HepG2 (cell line): ENCODE data around the gene TTBK1. TPM values are rescaled to one million over a fixed set of nuclear protein-coding genes. Genes with fewer than 3 reads are reported as not detected.

Source experiments
- ARNTL ChIP-seq: sonication (generic); formaldehyde crosslinking; IDR thresholded peaks from 2 replicates; pipeline ENCODE4 v1.4.0; 2020; ENCODE audit warnings: mild to moderate bottlenecking, missing genetic modification reagents
- ATF5 ChIP-seq: sonication (generic); formaldehyde crosslinking; IDR thresholded peaks from 2 replicates; pipeline ENCODE4 v1.4.0; 2020; ENCODE audit warnings: mild to moderate bottlenecking, low read depth, missing genetic modification reagents
- EEA1 ChIP-seq: sonication (generic); formaldehyde crosslinking; IDR thresholded peaks from 2 replicates; pipeline ENCODE4 v1.5.1; 2020; ENCODE audit warnings: mild to moderate bottlenecking, missing genetic modification reagents, borderline replicate concordance
- FOXO4 ChIP-seq: sonication (generic); formaldehyde crosslinking; conservative IDR thresholded peaks from 2 replicates; pipeline ENCODE4 v1.8.1; 2023; ENCODE audit warnings: missing genetic modification reagents
- HHEX ChIP-seq: IDR thresholded peaks from 2 replicates; pipeline ENCODE4 v1.6.1; 2016; ENCODE audit warnings: control low read depth
- HIC2 ChIP-seq: sonication (generic); formaldehyde crosslinking; IDR thresholded peaks from 2 replicates; pipeline ENCODE4 v1.9.0; 2022; ENCODE audit warnings: low read depth, missing genetic modification reagents
- HMGA1 ChIP-seq: sonication (generic); formaldehyde crosslinking; conservative IDR thresholded peaks from 2 replicates; pipeline ENCODE4 v1.4.0; 2020; ENCODE audit warnings: missing genetic modification reagents
- HNRNPK ChIP-seq: fragments of 200-400 bp; formaldehyde crosslinking; IDR thresholded peaks from 2 replicates; pipeline ENCODE4 v1.6.1; 2018; ENCODE audit warnings: low read length, low read depth, moderate library complexity, mild to moderate bottlenecking; ENCODE audit not compliant: poor library complexity, severe bottlenecking
- MAFF ChIP-seq: IDR thresholded peaks from 2 replicates; pipeline ENCODE4 v1.6.1; 2011; ENCODE audit warnings: low read depth, low read length, improper control_type of control experiment
- PLRG1 ChIP-seq: fragments of 450-650 bp; conservative IDR thresholded peaks from 2 replicates; pipeline ENCODE4 v1.6.1; 2016
- SALL1 ChIP-seq: sonication (generic); formaldehyde crosslinking; IDR thresholded peaks from 2 replicates; pipeline ENCODE4 v1.8.0; 2022; ENCODE audit warnings: mild to moderate bottlenecking, missing genetic modification reagents
- SP4 ChIP-seq: sonication (generic); formaldehyde crosslinking; IDR thresholded peaks from 2 replicates; pipeline ENCODE4 v1.8.1; 2023; ENCODE audit warnings: mild to moderate bottlenecking, missing genetic modification reagents
- SRSF4 ChIP-seq: fragments of 200-400 bp; formaldehyde crosslinking; IDR thresholded peaks from one replicate; pipeline ENCODE4 v1.6.1; 2018; ENCODE audit warnings: mild to moderate bottlenecking, low read depth, low read length, moderate library complexity; ENCODE audit not compliant: poor library complexity, severe bottlenecking
- SRY ChIP-seq: sonication (generic); formaldehyde crosslinking; IDR thresholded peaks from 2 replicates; pipeline ENCODE4 v1.8.0; 2022; ENCODE audit warnings: mild to moderate bottlenecking, missing genetic modification reagents
- TAF15 ChIP-seq: fragments of 200-400 bp; formaldehyde crosslinking; IDR thresholded peaks from one replicate; pipeline ENCODE4 v1.6.1; 2018; ENCODE audit warnings: mild to moderate bottlenecking, low read depth, low read length; ENCODE audit not compliant: poor library complexity, severe bottlenecking
- TBX3 ChIP-seq: fragments of 450-650 bp; IDR thresholded peaks from 2 replicates; pipeline ENCODE4 v1.6.1; 2017; ENCODE audit warnings: antibody characterized with exemption, mild to moderate bottlenecking, inconsistent platforms, borderline replicate concordance
- TFDP1 ChIP-seq: IDR thresholded peaks from 2 replicates; pipeline ENCODE4 v1.6.1; 2016; ENCODE audit warnings: missing compliant biosample characterization, missing genetic modification reagents, borderline replicate concordance
- TRIM22 ChIP-seq: fragments of 450-650 bp; IDR thresholded peaks from 2 replicates; pipeline ENCODE4 v1.6.1; 2017
- ZNF276 ChIP-seq: sonication (generic); formaldehyde crosslinking; IDR thresholded peaks from 2 replicates; pipeline ENCODE4 v1.4.0; 2020; ENCODE audit warnings: mild to moderate bottlenecking, low read depth, missing genetic modification reagents
- ZNF3 ChIP-seq: IDR thresholded peaks from 2 replicates; pipeline ENCODE4 v1.7.0; 2017; ENCODE audit warnings: inconsistent platforms
- polyA plus RNA-seq, 8 experiments: library from polyadenylated mRNA; depleted of rRNA in 3 of 8; stranded (reverse) in 7 of 8; unstranded in 1 of 8; fragments of >200 nt; fragmentation: Illumina TruSeq in 4 of 8; extraction: Trizol in 4 of 8; gene quantifications; 2 replicates each; pipeline versions ENCODE4 v1.2.1 to v1.2.3, GENCODE V29; 2011 to 2016; ENCODE audit warnings: low read depth in 4 of 8, missing spikeins in 1 of 8, mixed read lengths in 1 of 8; ENCODE audit not compliant: insufficient read depth in 1 of 8
- total RNA-seq, 5 experiments: library from RNA; depleted of rRNA; stranded (reverse); fragments of >200 nt; fragmentation: Illumina TruSeq; extraction: Trizol; gene quantifications; 2 replicates each; pipeline ENCODE4 v1.2.3, GENCODE V29; 2016; ENCODE audit warnings: low read depth in 1 of 5

Gene TTBK1
- total and polyA plus RNA-seq, 2 of the 13 experiments (the other 11 are each of a cell fraction or from before 2014, with no cell fraction given): 0.24 to 0.33 TPM

DNA sequence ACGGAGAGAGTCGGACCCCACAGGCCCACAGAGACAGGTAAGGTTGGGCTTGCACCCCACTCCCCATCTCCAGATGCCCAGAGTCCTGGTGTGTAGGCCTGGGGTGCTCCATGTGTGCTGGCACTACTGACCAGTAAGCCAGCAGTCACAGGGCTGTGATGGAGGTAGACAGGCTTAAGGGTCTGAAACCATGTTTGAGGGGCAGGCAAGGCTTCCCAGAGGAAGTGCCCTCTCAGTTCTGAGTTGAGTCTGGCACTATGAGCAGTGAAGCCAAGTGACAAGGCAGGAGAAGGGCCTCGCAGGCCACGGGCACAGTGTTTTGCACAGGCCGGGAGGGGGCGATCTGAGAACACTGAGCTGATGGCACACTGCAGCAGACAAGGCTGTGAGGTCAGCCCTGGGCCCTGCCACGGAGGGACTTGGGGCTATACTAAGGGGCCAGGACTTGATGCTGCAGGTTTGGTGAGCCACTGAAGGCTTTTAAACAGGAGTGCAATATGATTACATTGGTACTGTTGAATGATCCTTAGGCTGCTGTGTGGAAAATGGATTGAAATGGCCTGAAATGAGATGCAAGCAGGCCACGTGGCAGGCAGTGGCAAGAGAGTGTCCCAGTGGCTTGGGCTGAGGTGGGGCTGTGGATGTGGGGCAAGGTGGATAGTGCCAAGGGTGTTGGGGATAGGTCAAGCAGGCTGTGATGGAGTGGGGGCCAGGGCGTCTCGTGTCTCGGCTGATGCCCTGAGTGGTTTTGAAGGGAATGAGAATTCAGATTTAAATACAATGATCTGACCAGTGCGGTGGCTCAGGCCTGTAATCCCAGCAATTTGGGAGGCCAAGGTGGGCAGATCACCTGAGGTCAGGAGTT is 20.3 kb downstream of the TTBK1 start (continued):
- TF ChIP-seq SRY (no peak; the same call in 1 of the 2 replicates), TBX3 (no peak), TRIM22 (no peak), EEA1 (CRISPR knock-in tag) (no peak), MAFF (no peak), ARNTL (CRISPR knock-in tag) (0 out of 2 replicates have a peak, but pooled peaks have one; percentile 59), PLRG1 (no peak), HMGA1 (CRISPR knock-in tag) (no peak), HNRNPK (no peak), SRSF4 (no peak), TAF15 (no peak), SALL1 (peak; percentile 91), SP4 (CRISPR knock-in tag) (no peak; the same call in 1 of the 2 replicates), HHEX (no peak), TFDP1 (CRISPR knock-in tag) (no peak), ATF5 (CRISPR knock-in tag) (no peak), ZNF276 (CRISPR knock-in tag) (0 out of 2 replicates have a peak, but pooled peaks have one; percentile 69), ZNF3 (CRISPR knock-in tag) (no peak), FOXO4 (CRISPR knock-in tag) (no peak), HIC2 (CRISPR knock-in tag) (peak; percentile 75)
